HG03520 (cell line): ENCODE measurements around the gene PLEKHO2.
A peak's percentile ranks its signal among the peaks of the same experiment; 100 is the strongest.

Source experiments
- ATAC-seq: cut with Tn5 transposase; IDR thresholded peaks from one replicate; pipeline ENCODE4 v1.9.1; 2021; ENCODE audit warnings: mild to moderate bottlenecking, moderate library complexity; ENCODE audit not compliant: unreplicated experiment

PLEKHO2 gene

DNA sequence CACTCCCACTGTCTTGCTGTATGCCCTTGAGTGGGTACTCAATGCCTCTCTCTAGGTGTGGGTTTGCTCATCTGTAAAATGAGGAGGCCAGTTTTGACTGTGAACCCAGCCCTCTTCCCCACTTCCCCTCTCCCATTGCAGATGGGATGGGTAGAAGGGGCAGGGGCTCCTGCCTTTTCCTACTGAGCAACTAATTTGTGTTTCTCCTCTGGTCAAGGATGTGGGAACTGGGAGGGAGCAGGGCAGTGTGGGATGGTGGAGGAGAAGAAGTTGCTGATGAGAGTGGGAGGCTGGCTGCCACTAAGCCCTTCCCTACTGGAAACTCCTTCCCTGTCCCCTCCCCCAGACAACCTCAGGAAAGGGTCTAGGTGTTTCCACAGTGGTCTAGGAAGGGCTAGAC, 49.8 kb downstream of the PLEKHO2 start:
- ATAC-seq, result no peak

DNA sequence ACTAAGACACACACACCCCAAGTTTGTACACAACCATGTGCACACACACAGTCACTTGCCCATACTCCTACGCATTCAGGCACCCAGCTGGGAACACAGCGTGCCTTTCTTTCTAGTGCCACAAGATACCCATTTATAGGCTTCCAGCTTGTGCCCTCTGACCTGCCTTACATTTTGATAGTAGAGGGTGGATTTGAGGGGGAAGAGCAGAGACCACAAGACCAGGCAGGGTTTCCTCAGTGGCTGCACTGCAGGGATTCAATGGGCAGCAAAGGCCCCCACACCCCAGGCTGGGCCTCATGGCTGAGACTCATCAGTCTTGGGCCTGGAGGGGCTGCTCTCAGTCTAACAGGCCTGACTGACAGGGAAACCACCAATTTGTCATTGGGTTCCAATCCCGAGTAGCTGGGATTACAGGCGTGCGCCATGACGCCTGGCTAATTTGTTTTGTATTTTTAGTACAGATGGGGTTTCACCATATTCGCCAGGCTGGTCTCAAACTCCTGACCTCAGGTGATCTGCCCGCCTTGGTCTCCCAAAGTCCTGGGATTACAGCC, 51.2 kb downstream of the PLEKHO2 start:
- no peak for ATAC-seq

DNA sequence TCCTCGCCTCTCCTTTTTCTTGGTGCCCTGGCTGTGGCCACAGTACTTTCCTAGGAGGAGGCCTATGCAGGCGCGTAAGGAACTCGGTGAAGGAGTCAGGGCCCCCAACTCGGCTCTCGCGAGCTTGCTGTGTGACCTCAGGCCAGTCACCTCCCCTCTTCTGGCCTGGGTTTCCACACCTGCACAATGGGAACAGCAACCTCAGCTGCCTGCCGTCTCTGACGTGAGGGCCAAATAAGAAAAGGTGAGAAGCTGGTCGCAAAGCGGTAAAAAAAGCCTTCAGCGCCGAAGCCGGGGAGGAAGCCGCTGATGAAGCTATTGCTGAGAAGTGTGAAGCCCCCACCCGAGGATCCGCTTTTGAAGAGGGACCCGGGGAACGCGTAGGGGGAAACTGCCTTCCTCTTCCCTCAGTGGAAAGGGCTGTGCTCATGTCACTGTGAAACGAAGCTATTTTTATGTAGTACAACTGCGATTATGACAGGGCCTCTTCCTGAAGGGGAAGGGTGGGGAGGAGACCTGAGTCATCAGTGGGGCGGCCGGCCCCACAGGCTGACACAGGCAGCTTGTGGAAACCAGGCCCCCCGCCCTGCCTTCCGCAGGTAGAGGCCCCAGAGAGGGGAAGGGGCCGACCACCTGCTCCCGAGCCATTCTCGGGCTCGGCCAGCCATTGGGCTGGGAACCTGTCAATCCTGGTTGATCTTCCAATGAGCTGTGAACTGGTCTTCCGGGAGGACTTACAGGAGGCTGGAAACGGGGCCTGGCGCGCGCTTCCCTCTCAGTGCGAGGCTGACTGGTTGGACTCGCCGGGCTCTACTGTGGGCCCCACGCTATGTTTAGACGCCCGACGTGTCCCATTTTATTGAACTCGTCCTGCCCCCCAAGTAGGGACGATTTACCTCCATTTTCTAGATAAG, 52.0 kb downstream of the PLEKHO2 start:
- peak; percentile 54 for ATAC-seq

DNA sequence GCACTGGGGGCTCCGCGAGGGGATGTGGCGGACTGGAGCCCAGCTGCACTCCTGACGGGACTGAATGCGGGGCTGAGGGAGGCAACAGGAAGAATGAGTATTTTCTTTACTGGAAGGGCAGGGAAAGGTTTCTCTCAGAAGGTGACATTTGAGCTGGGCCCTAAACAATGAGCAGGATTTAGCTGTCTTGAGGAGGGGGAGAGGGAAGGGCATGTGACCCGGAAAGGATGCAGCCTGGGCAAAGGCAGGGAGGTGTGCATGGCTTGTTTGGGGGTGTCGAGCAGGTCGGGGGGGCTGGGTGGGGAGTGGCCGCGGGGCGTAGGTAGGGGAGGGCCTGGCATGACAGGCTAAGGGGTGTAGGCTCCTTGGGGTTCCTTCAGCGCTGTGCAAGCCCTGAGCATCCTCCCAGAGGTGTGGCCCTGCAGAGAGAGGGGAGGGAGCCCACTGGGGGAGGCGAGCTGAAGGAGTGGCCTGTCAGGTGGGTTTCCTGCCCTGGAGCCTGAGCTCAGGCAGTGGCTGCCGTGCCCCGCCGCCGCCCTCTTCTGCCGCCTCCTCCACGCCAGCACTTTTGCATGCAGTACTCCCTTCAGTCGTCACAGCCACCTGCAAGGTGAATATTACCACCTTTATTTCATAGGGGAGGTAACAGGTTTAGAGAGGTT, 52.8 kb downstream of the PLEKHO2 start:
- peak; percentile 38 for ATAC-seq

DNA sequence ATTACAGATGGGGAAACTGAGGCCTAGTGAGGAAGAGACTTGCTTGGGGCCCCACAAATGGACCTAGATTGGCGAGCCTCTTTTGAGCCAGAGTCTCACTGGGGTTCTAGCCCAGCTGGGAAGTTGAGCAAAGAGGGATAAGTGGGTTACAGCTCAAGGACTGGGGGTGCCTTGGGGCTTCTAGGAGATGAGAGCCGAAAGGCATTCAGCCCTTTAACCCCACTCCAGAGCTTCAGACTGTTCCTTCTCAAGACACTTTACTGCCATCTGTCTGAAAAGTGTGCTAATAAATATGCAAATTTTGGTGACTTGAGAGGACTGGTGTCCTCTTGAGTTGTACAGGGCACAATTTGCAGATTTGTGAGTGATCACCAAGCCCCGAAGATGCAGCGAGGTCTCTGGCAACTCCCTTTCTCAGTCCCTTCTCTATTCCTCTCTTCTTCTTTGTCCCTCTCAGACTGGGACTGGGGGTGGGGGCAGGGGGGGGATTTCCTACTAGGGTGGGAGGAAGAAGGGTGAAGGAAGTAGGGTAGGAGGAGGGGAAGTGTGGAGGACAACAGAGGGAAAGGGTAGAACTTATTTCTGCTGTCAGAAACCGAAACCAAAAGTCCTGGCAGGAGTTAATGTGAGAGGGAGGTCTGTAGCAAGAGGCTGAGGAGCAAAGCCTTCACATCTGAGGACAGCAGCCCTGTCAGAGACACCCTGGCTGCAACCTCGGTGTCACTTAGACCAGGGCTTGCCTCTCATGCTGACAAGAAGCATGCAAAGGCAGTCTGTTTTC, 53.8 kb downstream of the PLEKHO2 start:
- no peak for ATAC-seq

DNA sequence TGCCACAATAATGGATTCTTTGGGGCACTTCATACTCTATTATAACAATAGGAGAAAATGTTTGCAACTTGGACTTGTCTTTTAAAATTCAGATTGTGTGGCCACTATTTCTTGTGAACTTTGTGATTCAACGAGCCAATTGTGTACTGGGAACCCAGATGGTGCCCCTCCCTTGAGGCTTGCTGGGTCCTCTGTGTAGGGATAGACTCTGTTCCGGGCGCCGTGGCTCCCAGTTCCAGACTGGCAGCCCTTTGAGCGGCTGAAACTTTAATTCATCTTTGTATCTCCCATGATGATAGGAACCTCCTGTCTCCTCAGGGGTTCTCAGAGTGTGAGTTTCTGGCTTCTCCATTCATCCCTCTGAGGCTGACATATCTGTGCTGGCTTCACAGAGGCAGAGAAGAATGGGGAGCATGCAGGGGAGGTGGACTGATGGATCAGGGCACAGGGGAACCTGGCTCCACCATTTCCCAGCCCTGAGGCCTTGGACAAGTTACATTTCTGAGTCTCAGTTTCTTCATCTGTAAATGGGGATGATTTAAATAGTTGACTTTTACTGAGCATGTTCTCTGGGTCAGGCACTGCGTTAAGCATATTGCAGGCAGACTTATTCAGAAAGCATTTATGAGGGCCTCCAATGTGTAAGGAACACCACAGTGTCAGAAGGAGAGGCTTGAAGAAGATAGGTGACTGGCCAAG, 54.8 kb downstream of the PLEKHO2 start:
- no peak for ATAC-seq

DNA sequence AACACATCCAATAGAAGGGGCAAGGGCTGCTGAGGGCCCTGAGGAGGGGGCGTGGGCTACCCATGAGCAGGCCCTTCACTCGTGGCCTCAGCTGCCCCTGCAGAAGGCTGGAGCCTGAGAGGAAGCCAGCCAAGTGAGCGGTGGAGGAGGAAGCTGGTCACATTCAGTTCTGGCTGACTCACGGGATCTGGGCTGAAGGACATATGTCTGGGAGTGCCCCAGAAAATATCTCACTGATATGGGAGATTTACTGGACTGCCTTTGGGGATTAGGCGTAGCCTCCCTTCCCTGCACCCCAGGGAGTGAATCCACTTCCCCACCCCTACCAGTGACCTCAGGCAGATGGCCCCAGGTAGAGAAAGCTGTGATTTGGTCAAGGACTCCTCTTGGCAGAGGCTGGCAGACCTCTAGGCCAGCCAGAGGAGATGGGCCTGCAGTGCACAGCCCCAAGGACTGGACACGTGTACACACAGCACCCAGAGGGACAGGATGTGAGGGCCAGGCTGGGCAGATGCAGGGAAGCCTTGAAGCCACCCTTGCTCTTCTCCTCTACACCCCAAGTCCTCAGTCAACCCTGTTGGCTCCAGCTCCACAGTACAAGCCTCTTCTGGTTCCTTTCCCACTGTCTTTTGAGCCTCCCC, 55.8 kb downstream of the PLEKHO2 start:
- no peak for ATAC-seq

DNA sequence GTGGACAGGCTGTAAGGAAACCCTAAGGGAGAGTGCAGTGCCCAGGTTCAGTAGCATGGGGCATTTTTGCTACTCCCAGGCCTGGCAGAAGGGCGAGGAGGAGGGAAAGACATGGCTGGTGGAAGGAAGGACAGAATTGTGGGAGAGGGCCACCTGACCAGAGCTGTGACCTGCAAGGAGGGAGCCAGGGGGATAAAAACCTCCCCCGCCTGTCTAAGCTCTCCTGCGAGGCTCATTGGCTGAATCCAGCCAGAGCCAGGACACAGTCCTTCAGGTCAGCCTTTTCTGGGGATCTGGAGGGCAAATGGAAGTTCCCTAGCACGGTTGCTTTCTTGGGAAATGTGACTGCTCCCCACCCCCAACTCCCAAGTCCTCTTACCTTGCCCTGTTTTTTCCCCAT, 56.7 kb downstream of the PLEKHO2 start:
- ATAC-seq, result no peak

DNA sequence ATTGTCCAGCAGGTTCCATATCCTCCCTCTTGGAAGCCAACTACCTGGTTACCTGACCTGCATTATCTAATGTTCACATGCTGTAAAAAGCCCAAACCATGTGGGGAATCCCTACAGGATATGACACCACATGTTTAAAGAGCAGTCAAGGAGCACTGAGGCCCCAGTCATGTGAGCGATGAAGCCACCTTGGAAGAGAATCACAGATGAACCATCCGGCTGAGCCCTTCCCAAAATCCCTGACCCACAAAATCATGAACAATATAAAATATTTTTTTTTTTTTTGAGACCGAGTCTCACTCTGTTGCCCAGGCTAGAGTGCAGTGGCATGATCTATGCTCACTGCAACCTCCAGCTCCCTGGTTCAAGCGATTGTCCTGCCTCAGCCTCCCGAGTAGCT, 59.4 kb downstream of the PLEKHO2 start:
- ATAC-seq, result no peak

DNA sequence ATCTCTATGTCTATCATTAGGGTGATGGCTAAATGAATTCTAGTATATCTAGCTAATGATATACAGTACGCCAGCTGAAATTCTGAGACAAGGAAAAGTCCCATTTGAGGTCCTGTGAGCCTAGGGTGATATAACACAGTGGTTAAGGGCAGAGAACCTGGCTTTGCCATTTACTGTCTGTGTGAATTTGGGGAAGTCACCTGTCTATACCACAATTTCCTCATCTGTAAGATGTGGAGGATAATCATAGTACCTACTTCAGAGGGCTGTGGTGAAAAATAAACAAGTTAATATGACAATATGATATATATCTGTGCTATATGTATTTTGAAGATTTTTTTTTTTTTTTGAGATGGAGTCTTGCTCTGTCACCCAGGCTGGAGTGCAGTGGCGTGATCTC, 60.2 kb downstream of the PLEKHO2 start:
- ATAC-seq, result no peak

DNA sequence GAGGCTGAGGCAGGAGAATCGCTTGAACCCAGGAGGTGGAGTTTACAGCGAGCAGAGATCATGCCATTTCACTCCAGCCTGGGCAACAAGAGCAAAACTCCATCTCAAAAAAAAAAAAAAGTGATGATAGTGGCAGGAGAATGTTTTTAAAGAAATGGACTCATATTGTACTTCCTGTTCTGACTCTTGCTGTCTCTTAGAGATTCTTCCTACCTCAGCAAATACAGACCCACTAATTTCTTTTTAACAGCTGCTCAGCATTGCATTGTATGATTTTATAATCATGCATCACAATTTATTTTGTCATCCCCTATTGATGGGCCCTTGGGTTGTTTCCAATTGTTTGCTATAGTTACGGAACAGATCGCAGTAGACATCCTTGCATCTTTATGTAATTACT, 61.1 kb downstream of the PLEKHO2 start:
- ATAC-seq, result no peak

DNA sequence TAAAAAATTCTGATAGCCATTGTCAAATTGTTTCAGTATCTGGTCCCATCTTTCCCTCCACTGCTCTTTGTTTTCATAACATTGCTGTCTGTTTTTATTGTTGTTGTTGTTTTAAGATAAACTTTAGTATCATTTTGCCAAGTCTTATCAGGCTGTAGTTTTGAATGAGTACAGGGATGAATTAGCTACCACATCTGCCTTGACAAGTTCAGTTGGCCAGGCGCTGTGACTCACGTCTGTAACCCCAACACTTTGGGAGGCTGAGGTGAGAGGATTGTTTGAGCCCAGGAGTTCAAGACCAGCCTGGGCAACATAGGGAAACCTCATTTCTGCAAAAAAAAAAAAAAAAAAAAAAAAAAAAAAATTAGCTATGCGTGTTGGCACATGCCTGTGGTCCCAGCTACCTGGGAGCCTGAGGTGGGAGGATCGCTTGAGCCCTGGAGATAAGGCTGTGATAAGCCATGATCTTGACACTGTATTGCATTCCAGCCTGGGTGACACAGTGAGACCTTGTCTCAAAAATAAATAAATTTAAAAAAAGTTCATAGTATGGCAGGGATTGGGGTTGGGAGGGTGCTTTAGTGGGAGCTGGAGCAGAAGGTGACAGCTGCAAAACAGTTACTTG, 61.7 kb downstream of the PLEKHO2 start:
- ATAC-seq, result no peak

DNA sequence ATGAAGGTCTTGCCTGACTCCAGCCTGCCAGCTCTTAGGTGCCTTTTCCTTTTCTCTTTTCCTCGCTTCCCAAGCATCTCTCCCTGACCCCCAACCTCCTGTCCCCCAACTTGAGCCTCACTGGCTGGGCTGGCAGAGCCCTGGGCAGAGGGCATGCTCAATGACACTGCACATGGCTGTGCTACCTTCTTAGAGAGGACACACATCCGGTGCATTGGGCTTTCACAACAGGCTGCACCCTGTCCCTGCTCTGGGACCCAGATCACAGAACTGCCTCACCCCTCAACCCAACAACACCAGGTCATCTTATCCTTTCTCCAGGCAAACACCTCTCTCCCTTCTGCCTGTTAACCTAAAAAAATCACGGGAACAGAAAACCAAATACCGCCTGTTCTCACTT, 62.5 kb downstream of the PLEKHO2 start:
- ATAC-seq, result no peak

DNA sequence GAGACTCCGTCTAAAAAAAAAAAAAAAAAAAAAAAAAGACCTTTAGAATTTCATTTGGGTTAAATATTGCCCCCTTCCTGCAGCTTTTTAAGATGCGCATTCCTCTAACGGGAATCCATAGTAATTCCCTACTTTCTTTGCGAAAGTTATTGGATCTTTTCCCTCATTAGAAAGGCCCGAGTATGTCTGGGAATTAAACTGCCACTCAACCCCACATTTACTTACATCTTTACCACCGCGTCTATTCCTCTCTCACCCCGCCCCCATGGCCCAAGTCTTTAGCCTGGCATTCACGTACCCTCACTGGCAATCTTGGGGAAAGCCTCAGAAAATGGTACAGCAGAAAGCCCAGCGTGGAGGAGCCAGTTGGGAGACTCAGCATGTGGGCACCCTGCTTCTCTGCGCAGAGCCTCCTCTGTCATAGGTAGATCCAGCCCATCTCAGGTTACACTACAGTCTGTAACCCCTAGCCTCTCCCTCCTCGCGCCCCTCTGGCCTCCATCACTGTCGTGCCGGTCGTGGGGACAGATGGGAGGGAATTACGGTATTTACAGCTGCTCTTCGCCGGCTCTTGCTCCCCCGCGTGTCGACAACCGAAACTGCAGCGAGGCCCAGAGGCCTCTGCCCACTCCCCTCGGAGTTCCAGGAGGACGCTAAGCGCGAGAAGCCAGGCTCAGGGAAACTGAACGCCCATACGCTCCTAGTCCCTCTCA, 63.6 kb downstream of the PLEKHO2 start:
- no peak for ATAC-seq

DNA sequence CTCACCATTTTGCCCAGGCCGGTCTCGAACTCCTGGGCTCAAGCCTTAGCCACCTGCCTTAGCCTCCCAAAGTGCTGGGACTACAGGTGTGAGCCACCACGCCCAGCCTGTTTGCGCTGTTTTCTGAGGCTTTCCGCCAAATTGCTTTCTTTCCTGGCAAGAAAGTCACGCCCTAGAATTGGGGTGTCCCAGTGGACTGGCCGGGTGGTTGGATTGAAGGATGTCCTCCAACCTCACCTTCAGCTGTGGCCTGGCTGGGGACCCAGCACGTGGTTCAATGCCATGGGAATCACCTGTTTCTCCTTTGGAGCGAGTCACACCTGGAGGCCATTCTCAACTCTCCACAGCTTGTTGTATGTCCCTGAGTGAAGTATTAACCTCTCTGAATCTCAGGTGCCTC, 64.2 kb downstream of the PLEKHO2 start:
- ATAC-seq, result no peak

DNA sequence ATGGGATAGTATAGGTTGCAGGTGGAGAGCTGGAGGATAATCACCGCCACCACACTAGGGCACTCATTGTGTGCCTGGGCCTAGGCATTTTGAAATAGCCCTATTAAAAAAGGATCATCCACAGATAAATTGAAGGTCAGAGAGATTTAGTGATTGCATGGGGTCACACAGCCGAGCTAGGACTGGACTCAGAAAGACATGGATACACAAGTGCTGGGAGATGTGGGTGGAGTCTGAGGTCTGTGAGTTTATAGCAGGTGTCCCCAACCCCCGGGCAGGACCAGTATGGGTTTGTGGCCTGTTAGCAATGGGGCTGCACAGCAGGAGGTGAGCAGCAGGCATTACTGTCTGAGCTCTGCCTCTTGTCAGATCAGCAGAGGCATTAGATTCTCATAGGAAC, 64.7 kb downstream of the PLEKHO2 start:
- ATAC-seq, result no peak

DNA sequence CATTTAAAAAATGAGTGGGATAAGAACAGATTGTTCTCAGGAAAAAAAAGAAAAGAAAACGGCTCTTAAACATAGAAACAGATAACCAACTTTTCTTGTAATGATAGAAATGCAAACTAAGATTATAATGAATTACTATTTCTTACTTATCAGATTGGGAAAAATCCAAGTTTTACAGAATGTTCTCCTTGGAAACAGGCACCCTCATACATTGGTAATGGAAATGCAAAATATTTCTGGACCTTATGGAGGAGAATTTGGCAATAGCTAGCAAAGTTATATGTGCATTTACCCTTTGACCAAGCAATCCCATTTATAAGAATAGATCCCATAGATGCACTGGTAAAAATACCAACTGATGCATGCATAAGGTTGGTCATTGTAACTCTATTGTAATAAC, 66.3 kb downstream of the PLEKHO2 start:
- no peak for ATAC-seq

DNA sequence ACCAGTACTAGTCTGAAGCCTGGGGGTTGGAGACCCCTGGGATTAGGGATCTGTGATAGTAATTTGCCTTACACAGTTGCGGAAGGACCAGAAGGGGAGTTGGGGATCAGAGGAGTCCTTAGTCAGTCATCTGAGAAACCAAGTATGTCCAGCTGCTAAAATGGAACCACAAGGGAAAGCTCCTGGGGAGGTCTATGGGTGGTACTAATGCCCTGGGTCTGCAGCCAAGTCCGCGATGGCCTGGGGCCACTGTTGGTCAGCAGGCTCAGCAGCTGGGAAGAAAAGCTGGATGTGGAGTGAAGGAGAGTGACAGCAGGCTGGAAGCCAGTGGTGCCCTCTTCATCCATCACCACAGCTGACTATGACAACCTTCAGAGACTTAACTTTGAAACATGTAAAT, 67.8 kb downstream of the PLEKHO2 start:
- ATAC-seq, result no peak
